Measurements from ENCODE around the gene SLAMF6.

- TF ChIP-seq MAFK (IDR thresholded peaks at IDR 0.05; ENCODE audit: partially characterized antibody): peak; percentile 61
- TF ChIP-seq RFX5 (IDR thresholded peaks at IDR 0.05): no peak
- no peak for TF ChIP-seq MYC (IDR thresholded peaks at IDR 0.05; ENCODE audit: borderline replicate concordance, low read length)
- TF ChIP-seq CTCF (IDR thresholded peaks at IDR 0.05): no peak
- TF ChIP-seq REST (IDR thresholded peaks at IDR 0.05): no peak
- no peak for TF ChIP-seq NR3C1 (IDR thresholded peaks at IDR 0.05)
- no peak for TF ChIP-seq SMC3 (IDR thresholded peaks at IDR 0.05)
- TF ChIP-seq RAD21 (conservative IDR thresholded peaks at IDR 0.05 in 1 of 2, IDR thresholded peaks at IDR 0.05 in 1 of 2): no peak
- TF ChIP-seq POLR2A (IDR thresholded peaks at IDR 0.05; ENCODE audit: low read length): no peak
- TF ChIP-seq USF2 (IDR thresholded peaks at IDR 0.05): no peak
- no peak for TF ChIP-seq CHD2 (IDR thresholded peaks at IDR 0.05; ENCODE audit: low read length, partially characterized antibody)
- no peak for TF ChIP-seq MAX (IDR thresholded peaks at IDR 0.05)
- TF ChIP-seq ZSCAN20 (CRISPR knock-in tag; IDR thresholded peaks at IDR 0.05): no peak
- TF ChIP-seq BHLHE40 (IDR thresholded peaks at IDR 0.05; ENCODE audit: low read depth, low read length): no peak
Observed at GRCh38 chr1:160503087-160503486, 20.0 kb downstream of the SLAMF6 start.

All from A549 (cell line).